Esophagus muscularis mucosa (tissue), 4 donors: ENCODE measurements around the gene SIM1. TPM values are rescaled to one million over a fixed set of nuclear protein-coding genes. Genes with fewer than 3 reads are reported as not detected.

ENCODE experiments used
- DNase-seq: peaks from one replicate; pipeline ENCODE4 v3.0.0-alpha.2; 2017; ENCODE audit errors: extremely low spot score
- H3K27ac ChIP-seq, 4 donors: fragments of 200-600 bp; sonication (generic); replicated peaks in 1 of 4; 1 replicate in 3 of 4; 2 replicates in 1 of 4; pipeline ENCODE4 v1.5.1; 2016 to 2019; ENCODE audit warnings: mild to moderate bottlenecking in 1 of 4
- H3K27me3 ChIP-seq, 4 donors: fragments of 200-600 bp; sonication (generic); one replicate each; pipeline versions ENCODE4 v1.5.1 to v1.6.0; 2016 to 2019
- H3K36me3 ChIP-seq, 4 donors: fragments of 200-600 bp; sonication (generic); one replicate each; pipeline ENCODE4 v1.5.1; 2016 to 2019
- H3K4me1 ChIP-seq, 4 donors: fragments of 200-600 bp; sonication (generic); one replicate each; pipeline ENCODE4 v1.5.1; 2016 to 2019
- H3K4me3 ChIP-seq, 4 donors: fragments of 200-600 bp; sonication (generic); 1 replicate in 2 of 4; 2 replicates in 2 of 4; pipeline ENCODE4 v1.5.1; 2016 to 2019; ENCODE audit warnings: mild to moderate bottlenecking in 4 of 4, moderate library complexity in 1 of 4
- H3K9me3 ChIP-seq, 4 donors: fragments of 200-600 bp; sonication (generic); 1 replicate in 3 of 4; 2 replicates in 1 of 4; pipeline ENCODE4 v1.5.1; 2016 to 2019
- EP300 ChIP-seq: sonication (generic); formaldehyde crosslinking; IDR thresholded peaks from one replicate; pipeline ENCODE4 v1.6.1; 2017; ENCODE audit warnings: antibody characterized with exemption
- POLR2A ChIP-seq: fragments of 450-650 bp; IDR thresholded peaks from one replicate; pipeline ENCODE4 v1.6.1; 2017; ENCODE audit warnings: antibody characterized with exemption, moderate library complexity, mild to moderate bottlenecking, low read depth
- POLR2AphosphoS5 ChIP-seq, 2 donors: sonication (generic); formaldehyde crosslinking; IDR thresholded peaks; one replicate each; pipeline ENCODE4 v1.6.1; 2017; ENCODE audit warnings: antibody characterized with exemption in 2 of 2
- WGBS: methylation state at CpG from one replicate; pipeline ENCODE4 v1.1.5; 2018; 5-methylcytosine and 5-hydroxymethylcytosine counted together
- intact Hi-C: fragments of 100-400 bp; cut with DNase I; formaldehyde crosslinking; loops from one replicate; pipeline ENCODE4 v1.15.1; 2023
- total RNA-seq, 4 donors: library from RNA; depleted of rRNA; stranded (reverse); fragments of >200 nt; gene quantifications; one replicate each; pipeline versions ENCODE4 v1.1.0 to v1.2.1, GENCODE V29; 2016
- TF ChIP-seq, protein P1 (sequence below), 3 experiments: fragments of 200-600 bp in 2 of 3; fragments of 450-650 bp in 1 of 3; sonication (generic) in 2 of 3; IDR thresholded peaks; one replicate each; pipeline ENCODE4 v1.5.1; 2017 to 2019; ENCODE audit warnings: antibody characterized with exemption in 3 of 3, mild to moderate bottlenecking in 2 of 3, moderate library complexity in 1 of 3

Gene SIM1
- total RNA-seq, 4 donors from 2014 or later: not detected

DNA sequence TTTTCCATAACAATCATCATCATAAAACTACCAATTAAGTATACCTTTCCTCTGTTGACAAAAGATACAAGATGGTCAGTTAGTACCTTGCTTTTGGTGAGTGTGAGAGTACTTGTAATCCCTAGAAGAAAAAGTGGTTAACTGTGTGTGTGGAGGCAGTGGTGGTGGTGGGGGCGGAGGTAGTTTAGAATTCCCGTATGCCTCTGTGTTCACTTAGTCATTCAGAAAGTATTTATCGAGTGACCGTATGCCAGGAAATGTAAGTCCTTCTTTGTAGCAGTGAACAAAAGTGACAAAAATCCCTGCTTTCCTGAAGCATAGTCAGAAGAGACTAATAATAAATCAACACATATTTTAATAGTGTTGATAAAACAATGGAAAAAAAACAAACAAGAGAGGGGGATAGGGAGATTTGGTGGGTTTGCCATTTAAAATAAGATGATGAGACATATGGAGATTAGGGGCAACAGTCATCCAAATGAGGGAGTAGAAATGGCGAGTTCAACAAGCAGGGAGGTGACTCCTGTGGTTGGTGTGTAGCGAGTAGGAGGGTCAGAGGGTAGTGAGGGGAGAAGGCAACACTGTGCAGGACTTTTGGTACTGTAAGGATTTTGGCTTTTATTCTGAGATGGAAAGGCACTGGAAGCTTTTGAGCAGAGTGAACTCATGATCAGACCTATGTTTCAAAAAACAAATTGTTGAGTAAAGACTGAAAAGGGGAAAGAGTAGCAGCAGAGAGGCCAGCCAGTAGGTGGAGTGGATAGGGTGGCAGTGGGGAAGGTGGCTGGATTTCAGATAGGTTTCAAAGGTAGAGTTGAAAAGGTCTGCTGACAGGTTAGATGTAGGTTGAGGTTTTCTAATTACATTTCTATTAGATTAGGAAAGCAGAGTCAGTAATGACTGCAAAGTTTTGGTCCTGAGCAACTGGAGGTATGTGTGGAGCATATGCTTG, 40.3 kb upstream of the SIM1 start:
- H3K9me3 ChIP-seq: no peaks in the 10 kb centered on the region
- H3K36me3 ChIP-seq: peaks cover 4 to 20% (median 10%) of the 10 kb centered on the region in 4 donors
- H3K4me3 ChIP-seq: no peak overlapping the region
- 63% methylated on average over 6 of the region's 6 CpGs for WGBS
- H3K27ac ChIP-seq: no peak overlapping the region
- TF ChIP-seq POLR2AphosphoS5 (IDR thresholded peaks at IDR 0.05) (no peak), POLR2A (no peak), EP300 (no peak)
- TF ChIP-seq, protein P1, sequence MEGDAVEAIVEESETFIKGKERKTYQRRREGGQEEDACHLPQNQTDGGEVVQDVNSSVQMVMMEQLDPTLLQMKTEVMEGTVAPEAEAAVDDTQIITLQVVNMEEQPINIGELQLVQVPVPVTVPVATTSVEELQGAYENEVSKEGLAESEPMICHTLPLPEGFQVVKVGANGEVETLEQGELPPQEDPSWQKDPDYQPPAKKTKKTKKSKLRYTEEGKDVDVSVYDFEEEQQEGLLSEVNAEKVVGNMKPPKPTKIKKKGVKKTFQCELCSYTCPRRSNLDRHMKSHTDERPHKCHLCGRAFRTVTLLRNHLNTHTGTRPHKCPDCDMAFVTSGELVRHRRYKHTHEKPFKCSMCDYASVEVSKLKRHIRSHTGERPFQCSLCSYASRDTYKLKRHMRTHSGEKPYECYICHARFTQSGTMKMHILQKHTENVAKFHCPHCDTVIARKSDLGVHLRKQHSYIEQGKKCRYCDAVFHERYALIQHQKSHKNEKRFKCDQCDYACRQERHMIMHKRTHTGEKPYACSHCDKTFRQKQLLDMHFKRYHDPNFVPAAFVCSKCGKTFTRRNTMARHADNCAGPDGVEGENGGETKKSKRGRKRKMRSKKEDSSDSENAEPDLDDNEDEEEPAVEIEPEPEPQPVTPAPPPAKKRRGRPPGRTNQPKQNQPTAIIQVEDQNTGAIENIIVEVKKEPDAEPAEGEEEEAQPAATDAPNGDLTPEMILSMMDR (IDR thresholded peaks at IDR 0.05): no peak
- peaks cover 0 to 9% (median 3%) of the 10 kb centered on the region in 4 donors for H3K4me1 ChIP-seq
- intact Hi-C loops: no loop called here
- DNase-seq: no peak
- no peaks in the 10 kb centered on the region for H3K27me3 ChIP-seq

DNA sequence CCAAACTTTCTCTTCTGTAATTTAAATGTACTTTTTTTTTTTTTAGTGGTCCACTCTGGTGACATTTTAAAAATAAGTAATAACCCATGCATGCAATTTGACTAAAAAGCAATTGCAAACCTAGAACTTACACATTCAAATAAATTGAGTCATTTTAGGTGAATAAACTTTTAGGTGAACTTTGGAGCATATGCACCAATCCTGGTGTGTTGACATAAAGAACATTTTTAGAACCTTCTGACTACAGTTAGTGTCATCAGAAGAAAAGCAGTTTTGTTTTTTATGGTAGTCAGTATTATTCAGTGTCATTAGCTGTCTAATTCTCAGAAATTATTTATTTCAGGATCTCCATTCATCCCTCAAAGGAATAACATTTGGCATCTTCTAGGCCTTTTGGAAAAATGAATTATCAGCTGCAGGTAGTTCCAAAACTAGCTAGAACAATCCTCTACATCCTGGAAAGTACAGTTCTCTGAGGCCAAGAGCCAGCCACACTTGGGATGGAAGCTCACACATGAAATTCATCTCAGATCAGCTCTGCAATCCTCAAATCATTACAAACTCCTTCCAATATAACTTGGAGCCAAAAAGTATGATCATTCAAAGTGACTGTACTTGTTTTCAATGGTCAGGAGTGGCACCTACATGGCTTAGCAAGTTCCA, 38.5 kb upstream of the SIM1 start:
- no peak for TF ChIP-seq POLR2A
- TF ChIP-seq, protein P1 (IDR thresholded peaks at IDR 0.05): no peak
- no peak for TF ChIP-seq EP300
- H3K27ac ChIP-seq: no peak overlapping the region
- intact Hi-C loops: no loop called here

DNA sequence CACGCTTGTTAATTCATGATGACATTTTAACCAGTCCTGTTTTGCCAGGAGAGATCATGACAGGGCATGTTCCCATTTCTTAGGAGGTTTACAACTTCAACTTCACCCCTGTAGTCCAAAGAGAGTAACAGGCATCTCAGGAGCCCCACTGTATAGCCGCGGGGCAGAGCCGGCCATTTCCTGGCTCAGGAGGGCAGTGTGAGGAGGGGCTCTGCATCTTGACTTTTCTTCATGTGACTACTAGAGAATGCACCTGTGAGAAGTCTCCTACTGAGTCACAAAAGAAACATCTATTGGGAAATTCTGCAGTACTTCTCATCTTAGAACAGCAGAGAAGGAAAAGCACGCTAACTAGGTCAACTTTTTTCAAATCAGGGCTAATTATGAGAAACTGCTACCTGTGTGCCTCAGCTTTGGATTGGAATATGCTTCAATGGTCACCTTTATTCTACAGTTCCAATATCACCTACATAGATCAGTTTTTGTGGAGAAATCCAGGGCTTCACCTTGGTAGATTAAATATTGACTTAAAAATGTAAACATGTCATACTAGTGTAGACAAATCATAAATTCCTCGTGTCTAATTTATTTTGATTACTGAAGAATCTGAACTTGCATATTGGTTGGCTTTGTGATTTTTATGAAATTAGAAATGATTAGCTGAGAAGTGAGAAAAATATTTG, 28.6 kb upstream of the SIM1 start:
- H3K27me3 ChIP-seq: peaks cover 0 to 8% (median 2%) of the 10 kb centered on the region in 4 donors
- DNase-seq: no peak
- WGBS: 66% methylated on average over 6 of the region's 6 CpGs
- intact Hi-C loops: no loop called here
- peaks cover 0 to 8% (median 0%) of the 10 kb centered on the region in 4 donors for H3K9me3 ChIP-seq
- no peak overlapping the region for H3K27ac ChIP-seq
- no peaks in the 10 kb centered on the region for H3K4me1 ChIP-seq
- TF ChIP-seq POLR2AphosphoS5 (IDR thresholded peaks at IDR 0.05): no peak
- no peak for TF ChIP-seq EP300
- TF ChIP-seq, protein P1 (IDR thresholded peaks at IDR 0.05): no peak
- no peak for TF ChIP-seq POLR2A
- H3K36me3 ChIP-seq: no peaks in the 10 kb centered on the region
- H3K4me3 ChIP-seq: no peak overlapping the region

More for the DNA sequence above, 38.5 kb upstream of the SIM1 start:
- Histone ChIP-seq H3K4me3 (no peak overlapping the region), H3K36me3 (peaks cover 0 to 5% (median 0%) of the 10 kb centered on the region in 4 donors), H3K4me1 (peaks cover 0 to 9% (median 3%) of the 10 kb centered on the region in 4 donors), H3K9me3 (peaks cover 0 to under 1% (median 0%) of the 10 kb centered on the region in 4 donors), H3K27me3 (no peaks in the 10 kb centered on the region)
- DNase-seq: no peak

DNA sequence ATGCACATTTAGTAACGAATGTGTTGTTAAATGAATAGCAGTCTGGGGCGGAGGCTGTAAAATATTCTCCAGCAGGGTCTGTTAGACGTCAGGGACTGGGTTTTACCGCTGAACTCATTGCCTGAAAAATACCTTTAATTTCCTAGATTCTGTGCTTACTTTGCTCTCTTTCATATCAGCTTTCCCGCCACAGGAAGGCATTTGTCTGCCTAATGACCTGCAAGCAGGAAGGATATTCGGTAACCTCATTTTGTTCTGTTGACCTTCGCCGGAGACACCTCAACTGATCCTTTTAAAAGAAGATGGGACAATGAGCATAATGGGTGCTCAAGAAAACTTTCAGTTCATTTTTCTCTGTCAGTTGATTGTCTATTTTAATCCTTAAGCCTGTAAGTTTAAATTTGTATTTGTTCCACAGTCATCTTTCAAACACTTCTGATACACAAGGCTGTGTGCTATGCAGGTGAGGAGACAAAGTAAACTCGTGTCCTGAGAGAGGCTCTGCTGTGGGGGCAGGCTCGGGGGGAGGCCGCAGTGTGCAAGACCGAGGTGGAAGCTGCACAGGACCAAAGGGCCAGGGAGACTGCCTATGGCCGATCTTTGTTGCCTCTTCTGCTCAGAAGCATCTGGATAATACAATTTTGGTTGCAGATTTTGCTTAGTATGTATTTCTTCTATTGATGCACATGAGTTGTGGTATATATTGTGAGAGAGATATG, 27.4 kb upstream of the SIM1 start:
- no peak for TF ChIP-seq POLR2A
- no peak for TF ChIP-seq EP300
- TF ChIP-seq, protein P1 (IDR thresholded peaks at IDR 0.05): no peak
- TF ChIP-seq POLR2AphosphoS5 (IDR thresholded peaks at IDR 0.05): no peak
- no peaks in the 10 kb centered on the region for H3K4me1 ChIP-seq
- intact Hi-C loops: no loop called here
- H3K36me3 ChIP-seq: no peaks in the 10 kb centered on the region
- peaks cover 0 to 8% (median 0%) of the 10 kb centered on the region in 4 donors for H3K27me3 ChIP-seq
- H3K9me3 ChIP-seq: no peaks in the 10 kb centered on the region
- H3K4me3 ChIP-seq: no peak overlapping the region
- no peak overlapping the region for H3K27ac ChIP-seq
- DNase-seq: no peak
- 48% methylated on average over 13 of the region's 13 CpGs for WGBS
